SK-N-SH (cell line): ENCODE data around the gene COL15A1. TPM values are rescaled to one million over a fixed set of nuclear protein-coding genes. Genes with fewer than 3 reads are reported as not detected.

Experiments
- CTCF ChIA-PET: fragments of 300-600, 350-600 bp; formaldehyde crosslinking; extraction: SDS; loops from one replicate; lab custom pipeline; 2021; lab: Yijun Ruan, JAX
- POLR2A ChIA-PET: fragments of 350-600 bp; sonication (Branson Sonifier 250); formaldehyde crosslinking; extraction: SDS; loops from one replicate; lab custom pipeline; 2020; ENCODE audit warnings: antibody characterized with exemption, inconsistent platforms; lab: Yijun Ruan, JAX
- DNase-seq: peaks from one replicate; pipeline ENCODE4 v3.0.0; 2012
- H2AFZ ChIP-seq: fragments of 200-600 bp; sonication (generic); 2 replicates; pipeline ENCODE4 v1.8.1; 2016; ENCODE audit warnings: antibody characterized with exemption, mild to moderate bottlenecking, low read depth
- H3F3A ChIP-seq: fragments of 200-600 bp; sonication (generic); replicated peaks from 2 replicates; pipeline ENCODE3; 2016; ENCODE audit warnings: antibody characterized with exemption, mild to moderate bottlenecking; ENCODE audit not compliant: insufficient read depth
- H3K27ac ChIP-seq, 2 experiments: fragments of 200-500 bp in 1 of 2; fragments of 200-600 bp in 1 of 2; sonication (Bioruptor generic) in 1 of 2; sonication (generic), shearing (Covaris generic) in 1 of 2; 2 replicates each; pipeline versions ENCODE4 v1.5.1 to v1.6.1; 2014 to 2016; ENCODE audit warnings: low read depth in 2 of 2, inconsistent platforms in 1 of 2, low read length in 1 of 2, mild to moderate bottlenecking in 1 of 2, mixed read lengths in 1 of 2
- H3K27me3 ChIP-seq: fragments of 200-600 bp; sonication (generic), shearing (Covaris generic); 2 replicates; pipeline ENCODE4 v1.6.1; 2016; ENCODE audit warnings: mixed run types; ENCODE audit not compliant: insufficient read depth
- H3K36me3 ChIP-seq, 2 experiments: fragments of 200-500 bp in 1 of 2; fragments of 200-600 bp in 1 of 2; sonication (Bioruptor generic) in 1 of 2; sonication (generic) in 1 of 2; replicated peaks in 1 of 2; 2 replicates each; pipeline versions ENCODE3 to v1.5.1; 2014 to 2016; ENCODE audit warnings: low read length in 1 of 2, mild to moderate bottlenecking in 1 of 2; ENCODE audit not compliant: insufficient read depth in 2 of 2, control insufficient read depth in 1 of 2
- H3K4me1 ChIP-seq, 2 experiments: fragments of 200-500 bp in 1 of 2; fragments of 200-600 bp in 1 of 2; sonication (Bioruptor generic) in 1 of 2; sonication (generic), shearing (Covaris generic) in 1 of 2; 2 replicates each; pipeline versions ENCODE4 v1.5.1 to v1.6.1; 2014 to 2016; ENCODE audit warnings: low read depth in 1 of 2, low read length in 1 of 2, mixed run types in 1 of 2; ENCODE audit not compliant: insufficient read depth in 2 of 2, control insufficient read depth in 1 of 2
- H3K4me2 ChIP-seq: fragments of 200-600 bp; sonication (generic), shearing (Covaris generic); 2 replicates; pipeline ENCODE4 v1.6.1; 2017; ENCODE audit warnings: mixed run types
- H3K4me3 ChIP-seq, 2 experiments: fragments of 200-500 bp in 1 of 2; fragments of 200-600 bp in 1 of 2; sonication (Bioruptor generic) in 1 of 2; sonication (generic), shearing (Covaris generic) in 1 of 2; 2 replicates each; pipeline versions ENCODE4 v1.5.1 to v1.8.1; 2014 to 2016; ENCODE audit warnings: low read depth in 2 of 2, inconsistent platforms in 1 of 2, low read length in 1 of 2, mild to moderate bottlenecking in 1 of 2, mixed read lengths in 1 of 2, moderate library complexity in 1 of 2
- H3K79me2 ChIP-seq: fragments of 200-600 bp; sonication (generic); 2 replicates; pipeline ENCODE4 v1.8.1; 2017; ENCODE audit warnings: mild to moderate bottlenecking; ENCODE audit not compliant: insufficient read depth
- H3K9ac ChIP-seq: fragments of 200-600 bp; sonication (generic); 2 replicates; pipeline ENCODE4 v1.6.1; 2017; ENCODE audit warnings: mixed run types
- H3K9me2 ChIP-seq: fragments of 200-600 bp; sonication (generic); 2 replicates; pipeline ENCODE4 v1.6.1; 2017; ENCODE audit warnings: mixed run types
- H3K9me3 ChIP-seq: fragments of 200-600 bp; sonication (generic); 2 replicates; pipeline ENCODE4 v1.6.1; 2017; ENCODE audit warnings: mixed run types, mild to moderate bottlenecking, moderate library complexity
- H4K20me1 ChIP-seq: fragments of 200-600 bp; sonication (generic); 2 replicates; pipeline ENCODE4 v1.6.1; 2017; ENCODE audit warnings: mild to moderate bottlenecking, mixed run types; ENCODE audit not compliant: insufficient read depth
- CHD2 ChIP-seq: fragments of 150-350 bp; IDR thresholded peaks from 2 replicates; pipeline ENCODE4 v1.6.1; 2018; ENCODE audit warnings: low read length; ENCODE audit not compliant: partially characterized antibody
- ELF1 ChIP-seq: IDR thresholded peaks from 2 replicates; pipeline ENCODE4 v1.4.0; 2012
- FOSL2 ChIP-seq: IDR thresholded peaks from 2 replicates; pipeline ENCODE4 v1.4.0; 2012; ENCODE audit warnings: low read depth, mild to moderate bottlenecking, moderate library complexity, borderline replicate concordance
- FOXJ3 ChIP-seq: sonication (generic); formaldehyde crosslinking; IDR thresholded peaks from 2 replicates; pipeline ENCODE4 v1.5.1; 2020; ENCODE audit warnings: mild to moderate bottlenecking, missing genetic modification reagents
- GATA2 ChIP-seq: sonication (generic); formaldehyde crosslinking; IDR thresholded peaks from 2 replicates; pipeline ENCODE4 v1.5.0; 2020; ENCODE audit warnings: mild to moderate bottlenecking, missing genetic modification reagents
- NFIC ChIP-seq: IDR thresholded peaks from 2 replicates; pipeline ENCODE4 v1.4.0; 2012; ENCODE audit warnings: borderline replicate concordance
- NRF1 ChIP-seq: IDR thresholded peaks from 2 replicates; pipeline ENCODE4 v1.6.1; 2012; ENCODE audit warnings: low read depth, mild to moderate bottlenecking, low read length
- POLR2AphosphoS5 ChIP-seq: IDR thresholded peaks from 2 replicates; pipeline ENCODE4 v1.6.1; 2012; ENCODE audit warnings: low read depth, low read length
- RAD21 ChIP-seq: IDR thresholded peaks from 2 replicates; pipeline ENCODE4 v1.6.1; 2012; ENCODE audit warnings: mild to moderate bottlenecking, low read length
- RXRA ChIP-seq: IDR thresholded peaks from 2 replicates; pipeline ENCODE4 v1.4.0; 2012; ENCODE audit warnings: low read depth, mild to moderate bottlenecking, borderline replicate concordance
- TEAD4 ChIP-seq: IDR thresholded peaks from 2 replicates; pipeline ENCODE4 v1.4.0; 2012; ENCODE audit warnings: mild to moderate bottlenecking, borderline replicate concordance; ENCODE audit not compliant: insufficient read depth
- WGBS: methylation state at CpG from one replicate; pipeline ENCODE4 v1.1.6; 2017; ENCODE audit warnings: low lambda C conversion rate; 5-methylcytosine and 5-hydroxymethylcytosine counted together
- polyA plus RNA-seq, 3 experiments: library from polyadenylated mRNA; depleted of rRNA; stranded (reverse); fragments of >200 nt; gene quantifications; 2 replicates each; pipeline ENCODE4 v1.2.3, GENCODE V29; 2012
- TF ChIP-seq, protein P1 (sequence below): fragments of 200-600 bp; sonication (generic); IDR thresholded peaks from 2 replicates; pipeline ENCODE4 v1.6.1; 2017; ENCODE audit warnings: antibody characterized with exemption, mild to moderate bottlenecking, moderate library complexity
- TF ChIP-seq, protein P2 (sequence below): fragments of 150-350 bp; IDR thresholded peaks from 2 replicates; pipeline ENCODE4 v1.6.1; 2017; ENCODE audit warnings: antibody characterized with exemption, low read length, low read depth, borderline replicate concordance
- TF ChIP-seq, protein P3 (sequence below): IDR thresholded peaks from 2 replicates; pipeline ENCODE4 v1.4.0; 2012; ENCODE audit warnings: low read depth, borderline replicate concordance
- TF ChIP-seq, protein P4 (sequence below): IDR thresholded peaks from 2 replicates; pipeline ENCODE4 v1.4.0; 2012; ENCODE audit warnings: low read depth, borderline replicate concordance
- TF ChIP-seq, protein P5 (sequence below): IDR thresholded peaks from 2 replicates; pipeline ENCODE4 v1.4.0; 2012; ENCODE audit warnings: low read depth
- TF ChIP-seq, protein P6 (sequence below): IDR thresholded peaks from 2 replicates; pipeline ENCODE4; 2012

COL15A1 gene
- polyA plus RNA-seq, 1 of the 3 experiments (the other 2 are of a cell fraction), result 0.84 TPM

DNA sequence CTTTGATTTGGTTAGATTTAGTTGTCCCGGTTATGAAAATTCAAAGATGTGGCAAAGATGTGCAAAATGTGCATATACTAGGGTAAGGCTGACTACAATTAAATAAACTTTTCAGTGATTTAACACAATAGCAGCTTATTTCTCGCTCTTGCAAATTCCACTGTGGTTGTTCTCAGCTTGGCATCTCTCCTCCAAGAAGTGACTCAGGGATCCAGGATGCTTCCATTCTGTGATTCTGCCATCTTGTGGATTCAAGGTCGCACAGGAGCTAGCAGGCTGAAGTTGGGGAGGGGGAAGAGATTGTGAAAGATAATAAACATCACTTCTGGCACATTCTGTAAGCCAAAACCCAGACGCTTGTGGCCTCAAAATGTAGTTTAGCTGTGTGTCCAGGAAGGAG lies 101.1 kb downstream of the COL15A1 start:
- no peaks in the 10 kb centered on the region for H3K9me3 ChIP-seq
- H3K27ac ChIP-seq, result no peak overlapping the region
- no peak for DNase-seq

DNA sequence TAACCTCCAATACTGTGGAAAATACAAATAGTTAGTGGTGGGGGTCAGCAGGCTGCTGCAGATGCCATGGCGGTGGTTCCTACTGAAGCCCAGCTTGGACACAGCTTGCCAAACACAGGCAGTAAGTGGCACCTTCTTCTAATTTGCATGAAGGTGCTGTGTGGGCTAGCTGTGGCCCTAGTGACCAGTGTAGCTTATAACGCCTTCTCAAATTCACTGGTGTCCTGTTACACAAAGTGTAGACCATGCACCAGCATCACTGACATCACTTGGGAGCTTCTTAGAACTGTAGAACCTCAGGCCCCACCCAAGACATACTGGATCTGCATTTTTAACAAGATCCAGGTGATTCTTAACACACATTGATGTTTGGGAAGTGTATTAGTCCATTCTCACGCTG lies 102.4 kb downstream of the COL15A1 start:
- no peaks in the 10 kb centered on the region for H3K36me3 ChIP-seq
- 75% methylated on average over 3 of the region's 3 CpGs for WGBS
- TF ChIP-seq FOXJ3 (CRISPR knock-in tag), result no peak
- no peak for TF ChIP-seq TEAD4
- TF ChIP-seq, protein P1, sequence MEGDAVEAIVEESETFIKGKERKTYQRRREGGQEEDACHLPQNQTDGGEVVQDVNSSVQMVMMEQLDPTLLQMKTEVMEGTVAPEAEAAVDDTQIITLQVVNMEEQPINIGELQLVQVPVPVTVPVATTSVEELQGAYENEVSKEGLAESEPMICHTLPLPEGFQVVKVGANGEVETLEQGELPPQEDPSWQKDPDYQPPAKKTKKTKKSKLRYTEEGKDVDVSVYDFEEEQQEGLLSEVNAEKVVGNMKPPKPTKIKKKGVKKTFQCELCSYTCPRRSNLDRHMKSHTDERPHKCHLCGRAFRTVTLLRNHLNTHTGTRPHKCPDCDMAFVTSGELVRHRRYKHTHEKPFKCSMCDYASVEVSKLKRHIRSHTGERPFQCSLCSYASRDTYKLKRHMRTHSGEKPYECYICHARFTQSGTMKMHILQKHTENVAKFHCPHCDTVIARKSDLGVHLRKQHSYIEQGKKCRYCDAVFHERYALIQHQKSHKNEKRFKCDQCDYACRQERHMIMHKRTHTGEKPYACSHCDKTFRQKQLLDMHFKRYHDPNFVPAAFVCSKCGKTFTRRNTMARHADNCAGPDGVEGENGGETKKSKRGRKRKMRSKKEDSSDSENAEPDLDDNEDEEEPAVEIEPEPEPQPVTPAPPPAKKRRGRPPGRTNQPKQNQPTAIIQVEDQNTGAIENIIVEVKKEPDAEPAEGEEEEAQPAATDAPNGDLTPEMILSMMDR, result no peak
- TF ChIP-seq RXRA, result no peak
- TF ChIP-seq, protein P2, sequence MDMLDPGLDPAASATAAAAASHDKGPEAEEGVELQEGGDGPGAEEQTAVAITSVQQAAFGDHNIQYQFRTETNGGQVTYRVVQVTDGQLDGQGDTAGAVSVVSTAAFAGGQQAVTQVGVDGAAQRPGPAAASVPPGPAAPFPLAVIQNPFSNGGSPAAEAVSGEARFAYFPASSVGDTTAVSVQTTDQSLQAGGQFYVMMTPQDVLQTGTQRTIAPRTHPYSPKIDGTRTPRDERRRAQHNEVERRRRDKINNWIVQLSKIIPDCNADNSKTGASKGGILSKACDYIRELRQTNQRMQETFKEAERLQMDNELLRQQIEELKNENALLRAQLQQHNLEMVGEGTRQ, result no peak
- no peak for TF ChIP-seq ELF1
- TF ChIP-seq, protein P3, sequence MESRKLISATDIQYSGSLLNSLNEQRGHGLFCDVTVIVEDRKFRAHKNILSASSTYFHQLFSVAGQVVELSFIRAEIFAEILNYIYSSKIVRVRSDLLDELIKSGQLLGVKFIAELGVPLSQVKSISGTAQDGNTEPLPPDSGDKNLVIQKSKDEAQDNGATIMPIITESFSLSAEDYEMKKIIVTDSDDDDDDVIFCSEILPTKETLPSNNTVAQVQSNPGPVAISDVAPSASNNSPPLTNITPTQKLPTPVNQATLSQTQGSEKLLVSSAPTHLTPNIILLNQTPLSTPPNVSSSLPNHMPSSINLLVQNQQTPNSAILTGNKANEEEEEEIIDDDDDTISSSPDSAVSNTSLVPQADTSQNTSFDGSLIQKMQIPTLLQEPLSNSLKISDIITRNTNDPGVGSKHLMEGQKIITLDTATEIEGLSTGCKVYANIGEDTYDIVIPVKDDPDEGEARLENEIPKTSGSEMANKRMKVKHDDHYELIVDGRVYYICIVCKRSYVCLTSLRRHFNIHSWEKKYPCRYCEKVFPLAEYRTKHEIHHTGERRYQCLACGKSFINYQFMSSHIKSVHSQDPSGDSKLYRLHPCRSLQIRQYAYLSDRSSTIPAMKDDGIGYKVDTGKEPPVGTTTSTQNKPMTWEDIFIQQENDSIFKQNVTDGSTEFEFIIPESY, result no peak
- no peak for TF ChIP-seq CHD2
- no peak for TF ChIP-seq RAD21

More for the DNA sequence above, 101.1 kb downstream of the COL15A1 start:
- H3K4me3 ChIP-seq, result no peak overlapping the region
- WGBS, result 53% methylated on average over 4 of the region's 4 CpGs
- no peak overlapping the region for H2AFZ ChIP-seq
- no peak overlapping the region for H3K4me2 ChIP-seq
- no peaks in the 10 kb centered on the region for H3K9me2 ChIP-seq
- TF ChIP-seq FOSL2 (no peak), RXRA (no peak), GATA2 (CRISPR knock-in tag) (no peak), NFIC (no peak), POLR2AphosphoS5 (no peak), CHD2 (no peak), NRF1 (no peak)
- TF ChIP-seq, protein P4, sequence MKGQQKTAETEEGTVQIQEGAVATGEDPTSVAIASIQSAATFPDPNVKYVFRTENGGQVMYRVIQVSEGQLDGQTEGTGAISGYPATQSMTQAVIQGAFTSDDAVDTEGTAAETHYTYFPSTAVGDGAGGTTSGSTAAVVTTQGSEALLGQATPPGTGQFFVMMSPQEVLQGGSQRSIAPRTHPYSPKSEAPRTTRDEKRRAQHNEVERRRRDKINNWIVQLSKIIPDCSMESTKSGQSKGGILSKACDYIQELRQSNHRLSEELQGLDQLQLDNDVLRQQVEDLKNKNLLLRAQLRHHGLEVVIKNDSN, result no peak
- TF ChIP-seq, protein P5, sequence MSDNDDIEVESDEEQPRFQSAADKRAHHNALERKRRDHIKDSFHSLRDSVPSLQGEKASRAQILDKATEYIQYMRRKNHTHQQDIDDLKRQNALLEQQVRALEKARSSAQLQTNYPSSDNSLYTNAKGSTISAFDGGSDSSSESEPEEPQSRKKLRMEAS, result no peak
- TF ChIP-seq, protein P6, sequence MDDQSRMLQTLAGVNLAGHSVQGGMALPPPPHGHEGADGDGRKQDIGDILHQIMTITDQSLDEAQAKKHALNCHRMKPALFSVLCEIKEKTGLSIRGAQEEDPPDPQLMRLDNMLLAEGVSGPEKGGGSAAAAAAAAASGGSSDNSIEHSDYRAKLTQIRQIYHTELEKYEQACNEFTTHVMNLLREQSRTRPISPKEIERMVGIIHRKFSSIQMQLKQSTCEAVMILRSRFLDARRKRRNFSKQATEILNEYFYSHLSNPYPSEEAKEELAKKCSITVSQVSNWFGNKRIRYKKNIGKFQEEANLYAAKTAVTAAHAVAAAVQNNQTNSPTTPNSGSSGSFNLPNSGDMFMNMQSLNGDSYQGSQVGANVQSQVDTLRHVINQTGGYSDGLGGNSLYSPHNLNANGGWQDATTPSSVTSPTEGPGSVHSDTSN, result no peak
- TF ChIP-seq, protein P1, result no peak
- no peaks in the 10 kb centered on the region for H4K20me1 ChIP-seq
- peaks cover 0 to 13% of the 10 kb centered on the region in 2 experiments; a peak in 2 of 4 replicates for H3K4me1 ChIP-seq
- CTCF ChIA-PET, result no interaction called here
- H3K9ac ChIP-seq, result no peak overlapping the region
- H3K36me3 ChIP-seq, result no peaks in the 10 kb centered on the region
- POLR2A ChIA-PET, result no interaction called here
- no peaks in the 10 kb centered on the region for H3K27me3 ChIP-seq
- peaks cover 2% of the 10 kb centered on the region for H3F3A ChIP-seq
- no peaks in the 10 kb centered on the region for H3K79me2 ChIP-seq

More for the DNA sequence above, 102.4 kb downstream of the COL15A1 start:
- no peak overlapping the region for H2AFZ ChIP-seq
- ChIA-PET POLR2A (no interaction called here), CTCF (interaction anchor here (0.6 kb wide), 1 partner anchor 1177 kb away, joined by 3 read pairs; no protein-coding TSS in a partner anchor)
- no peaks in the 10 kb centered on the region for H4K20me1 ChIP-seq
- no peaks in the 10 kb centered on the region for H3K9me2 ChIP-seq
- H3K27ac ChIP-seq, result no peak overlapping the region
- DNase-seq, result no peak
- no peak overlapping the region for H3K4me2 ChIP-seq
- no peak overlapping the region for H3K9ac ChIP-seq
- no peaks in the 10 kb centered on the region for H3K79me2 ChIP-seq
- H3K4me1 ChIP-seq, result 0 out of 4 replicates have a peak, but pooled peaks cover 0 to under 1% of the 10 kb centered on the region in 2 experiments
- no peaks in the 10 kb centered on the region for H3K9me3 ChIP-seq
- no peaks in the 10 kb centered on the region for H3F3A ChIP-seq
- no peak overlapping the region for H3K4me3 ChIP-seq
- no peaks in the 10 kb centered on the region for H3K27me3 ChIP-seq
